WERI-Rb-1 (cell line): Measurements from ENCODE around the gene SFI1.

ENCODE experiments used
- DNase-seq: peaks from one replicate; pipeline ENCODE4 v3.0.0-alpha.2; 2020
- H3K27ac ChIP-seq: fragments of 250-450 bp; sonication (Bioruptor Pico); 2 replicates; pipeline ENCODE4 v1.5.1; 2020; ENCODE audit warnings: mild to moderate bottlenecking, moderate library complexity
- H3K27me3 ChIP-seq: fragments of 250-450 bp; sonication (Bioruptor Pico); 2 replicates; pipeline ENCODE4 v1.5.1; 2021; ENCODE audit warnings: mild to moderate bottlenecking, low read depth, moderate library complexity; ENCODE audit not compliant: insufficient read depth, severe bottlenecking
- H3K36me3 ChIP-seq: fragments of 250-450 bp; sonication (Bioruptor Pico); 2 replicates; pipeline ENCODE4 v1.5.1; 2020; ENCODE audit warnings: mild to moderate bottlenecking, moderate library complexity
- H3K4me3 ChIP-seq: 2 replicates; pipeline ENCODE4 v1.5.1; 2011; ENCODE audit warnings: low read depth, mild to moderate bottlenecking, control low read depth, low read length
- H3K9me3 ChIP-seq: fragments of 250-450 bp; sonication (Bioruptor Pico); 2 replicates; pipeline ENCODE4 v1.5.1; 2021; ENCODE audit warnings: mild to moderate bottlenecking, moderate library complexity; ENCODE audit not compliant: severe bottlenecking
- CTCF ChIP-seq: IDR thresholded peaks from 2 replicates; pipeline ENCODE4 v1.5.1; 2011; ENCODE audit warnings: low read depth, mild to moderate bottlenecking, control low read depth, inconsistent platforms, low read length

Gene SFI1

GRCh38 chr22:31612891-31613285, 116.6 kb downstream of the SFI1 start:
- H3K27me3 ChIP-seq, result no peaks in the 10 kb centered on the region
- no peak for DNase-seq
- H3K4me3 ChIP-seq, result no peak overlapping the region
- H3K36me3 ChIP-seq, result peaks cover 15% of the 10 kb centered on the region
- no peak overlapping the region for H3K27ac ChIP-seq
- H3K9me3 ChIP-seq, result no peaks in the 10 kb centered on the region
- TF ChIP-seq CTCF, result no peak

- H3K9me3 ChIP-seq, result no peaks in the 10 kb centered on the region
- no peak for DNase-seq
- no peak for TF ChIP-seq CTCF
- no peak overlapping the region for H3K27ac ChIP-seq
- H3K27me3 ChIP-seq, result no peaks in the 10 kb centered on the region
- H3K36me3 ChIP-seq, result peaks cover 20% of the 10 kb centered on the region
- H3K4me3 ChIP-seq, result no peak overlapping the region
These were observed 117.1 kb downstream of the SFI1 start for GRCh38 chr22:31613286-31613903.

GRCh38 chr22:31613904-31614296, 117.6 kb downstream of the SFI1 start:
- no peak for DNase-seq
- Histone ChIP-seq H3K9me3 (no peaks in the 10 kb centered on the region), H3K27me3 (no peaks in the 10 kb centered on the region), H3K4me3 (no peak overlapping the region), H3K36me3 (peaks cover 26% of the 10 kb centered on the region), H3K27ac (no peak overlapping the region)
- no peak for TF ChIP-seq CTCF

- no peak overlapping the region for H3K27ac ChIP-seq
- no peaks in the 10 kb centered on the region for H3K9me3 ChIP-seq
- peaks cover 36% of the 10 kb centered on the region for H3K36me3 ChIP-seq
- no peak overlapping the region for H3K4me3 ChIP-seq
- no peak for TF ChIP-seq CTCF
- DNase-seq, result no peak
- H3K27me3 ChIP-seq, result no peaks in the 10 kb centered on the region
These were observed 118.6 kb downstream of the SFI1 start for GRCh38 chr22:31614781-31615490.

GRCh38 chr22:31615491-31615860, 119.1 kb downstream of the SFI1 start:
- Histone ChIP-seq H3K27ac (peak overlapping the region; percentile 47; the same call in 1 of the 2 replicates), H3K36me3 (peaks cover 41% of the 10 kb centered on the region), H3K4me3 (no peak overlapping the region), H3K9me3 (no peaks in the 10 kb centered on the region), H3K27me3 (no peaks in the 10 kb centered on the region)
- no peak for TF ChIP-seq CTCF
- DNase-seq, result no peak
